NCI-H1048 (cell line): ENCODE results near the gene RAB5B.
"Not testable (repeated sequence)": the region's sequence is repeated elsewhere in the genome, so short reads cannot be mapped to it uniquely, and the experiment has no call there.

Experiments used
- DNase-seq: peaks from one replicate; lab custom pipeline; 2025; lab: John Stamatoyannopoulos, UW

The RAB5B gene

GRCh38 chr12:55982319-55982936 lies 8.6 kb downstream of the RAB5B start:
- no peak for DNase-seq

DNA sequence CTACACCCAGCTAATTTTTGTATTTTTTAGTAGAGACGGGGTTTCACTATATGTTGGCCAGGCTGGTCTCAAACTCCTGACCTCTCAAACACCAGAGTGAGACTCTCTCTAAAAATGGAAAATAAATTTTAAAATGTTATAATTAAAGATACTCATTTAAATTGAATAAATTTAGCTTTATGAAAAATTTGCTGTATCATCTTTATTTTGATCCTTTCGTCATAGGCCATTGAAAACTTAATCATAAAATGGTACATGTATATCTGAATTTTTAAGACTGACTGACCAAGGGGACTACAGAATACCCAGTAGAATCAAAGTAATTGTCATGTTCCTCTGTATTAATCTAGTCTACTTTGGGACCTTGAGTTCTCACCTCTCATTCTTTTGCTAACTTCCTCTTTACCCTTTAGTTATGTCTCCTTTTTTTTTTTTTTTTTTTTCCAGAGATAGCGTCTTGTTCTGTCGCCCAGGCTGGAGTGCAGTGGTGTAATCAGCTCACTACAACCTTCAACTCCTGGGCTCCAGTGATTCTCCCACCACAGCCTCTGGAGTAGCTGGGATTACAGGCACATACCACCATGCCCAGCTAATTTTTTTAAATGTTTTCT lies 9.5 kb downstream of the RAB5B start:
- DNase-seq, result no peak

- no peak for DNase-seq
Measured at GRCh38 chr12:55984861-55985260, 11.0 kb downstream of the RAB5B start.

DNA sequence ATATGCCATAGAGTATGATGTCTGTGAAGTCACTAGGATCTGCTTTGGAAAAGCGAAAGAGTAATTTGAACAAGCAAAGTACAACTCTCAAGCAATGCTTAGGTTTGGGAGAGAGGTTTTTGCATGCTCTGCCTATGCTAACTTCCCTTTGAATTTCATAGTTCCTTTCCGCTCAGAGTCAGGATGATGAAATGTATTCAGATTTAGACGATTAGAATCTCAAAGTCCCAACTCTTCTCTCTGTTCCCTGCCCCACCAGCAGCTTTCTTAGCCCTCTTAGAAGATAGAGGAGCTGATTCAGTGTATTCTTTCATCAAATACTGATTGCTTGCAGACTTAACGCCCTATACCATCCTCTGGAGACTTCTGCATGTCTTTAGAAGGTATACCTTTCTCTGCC lies 11.5 kb downstream of the RAB5B start:
- DNase-seq, result no peak

- DNase-seq, result not testable (repeated sequence)
Measured at GRCh38 chr12:55985976-55986375, 12.1 kb downstream of the RAB5B start.

DNA sequence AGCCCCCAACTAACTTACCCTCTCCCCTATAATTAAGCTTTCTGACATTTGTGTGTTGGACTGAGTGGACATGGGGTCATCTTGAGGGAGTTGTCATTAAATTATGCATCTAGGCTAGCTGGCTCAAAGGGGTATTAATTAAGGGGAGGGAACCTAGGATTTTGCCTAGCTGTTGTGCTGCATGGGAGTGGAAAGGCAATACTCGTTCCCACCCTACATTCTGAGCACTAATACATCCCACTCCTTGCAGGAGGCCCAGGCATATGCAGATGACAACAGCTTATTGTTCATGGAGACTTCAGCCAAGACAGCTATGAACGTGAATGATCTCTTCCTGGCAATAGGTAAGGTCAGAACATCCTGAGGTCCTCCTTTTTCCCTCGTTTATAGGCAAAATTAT lies 17.2 kb downstream of the RAB5B start:
- no peak for DNase-seq

DNA sequence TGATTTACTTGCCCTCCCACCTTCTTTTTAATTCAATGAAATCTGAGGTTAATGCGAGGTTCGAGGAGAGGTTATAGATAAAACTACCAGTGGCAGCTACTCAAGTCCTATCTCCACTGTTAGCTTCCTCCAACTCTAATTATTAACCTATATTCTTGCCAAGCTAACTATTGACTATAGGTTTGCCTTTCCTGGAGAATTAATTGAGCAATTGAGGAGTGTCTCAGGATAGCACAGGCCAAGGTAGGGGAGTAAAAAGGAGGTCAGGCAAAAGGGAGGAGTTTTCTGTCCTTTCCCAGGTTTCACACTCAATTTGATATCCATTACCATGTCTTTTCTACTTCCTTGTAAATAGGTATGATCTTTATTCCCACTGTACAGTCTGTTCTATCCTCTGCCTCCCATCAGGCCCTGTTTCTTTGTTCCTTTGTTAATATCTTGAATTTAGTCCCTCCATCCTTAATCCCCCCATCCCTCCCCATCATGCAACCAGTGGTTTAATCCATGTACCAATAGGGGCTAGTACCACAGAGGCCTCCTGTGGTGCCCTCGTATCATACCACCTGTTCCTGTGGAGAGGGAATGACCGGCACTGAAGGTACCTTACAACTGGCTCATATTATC lies 19.5 kb downstream of the RAB5B start:
- no peak for DNase-seq

GRCh38 chr12:55995366-55995765 lies 21.5 kb downstream of the RAB5B start:
- DNase-seq, result no peak

DNA sequence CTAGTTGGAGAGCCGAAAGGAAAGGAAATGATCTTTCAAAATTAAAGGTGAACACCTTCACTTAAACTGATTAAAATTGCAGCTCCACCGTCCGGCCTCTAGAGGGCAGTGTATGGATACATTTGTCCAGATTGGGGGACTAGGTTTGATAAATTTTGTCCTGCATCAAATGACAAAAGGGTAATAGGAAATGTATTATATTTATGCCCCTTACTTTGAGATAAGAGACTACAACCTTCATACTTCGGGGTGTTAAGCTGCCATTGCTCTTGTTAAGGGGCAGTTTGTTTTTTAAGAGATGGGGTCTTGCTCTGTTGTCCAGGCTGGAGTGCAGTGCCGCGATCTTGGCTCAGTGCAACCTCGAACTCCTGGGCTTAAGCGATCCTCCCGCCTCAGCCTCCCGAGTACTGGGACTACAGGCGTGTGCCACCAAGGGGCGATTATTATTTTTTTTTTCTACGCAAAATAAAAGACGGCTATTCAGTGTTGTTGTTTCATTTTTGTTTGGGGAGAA lies 22.4 kb downstream of the RAB5B start:
- DNase-seq, result no peak

- peak; percentile 69 for DNase-seq
Measured at GRCh38 chr12:55996715-55997534, 23.0 kb downstream of the RAB5B start, which contains the start of gene SUOX. Gene SUOX (plus strand): TSS chr12:55997276. CDS start chr12:56002222, 4,946 bp downstream.

GRCh38 chr12:55997535-55997859 lies 23.6 kb downstream of the RAB5B start:
- no peak for DNase-seq

- DNase-seq, result not testable (repeated sequence)
Measured at GRCh38 chr12:55999522-55999921, 25.6 kb downstream of the RAB5B start.

DNA sequence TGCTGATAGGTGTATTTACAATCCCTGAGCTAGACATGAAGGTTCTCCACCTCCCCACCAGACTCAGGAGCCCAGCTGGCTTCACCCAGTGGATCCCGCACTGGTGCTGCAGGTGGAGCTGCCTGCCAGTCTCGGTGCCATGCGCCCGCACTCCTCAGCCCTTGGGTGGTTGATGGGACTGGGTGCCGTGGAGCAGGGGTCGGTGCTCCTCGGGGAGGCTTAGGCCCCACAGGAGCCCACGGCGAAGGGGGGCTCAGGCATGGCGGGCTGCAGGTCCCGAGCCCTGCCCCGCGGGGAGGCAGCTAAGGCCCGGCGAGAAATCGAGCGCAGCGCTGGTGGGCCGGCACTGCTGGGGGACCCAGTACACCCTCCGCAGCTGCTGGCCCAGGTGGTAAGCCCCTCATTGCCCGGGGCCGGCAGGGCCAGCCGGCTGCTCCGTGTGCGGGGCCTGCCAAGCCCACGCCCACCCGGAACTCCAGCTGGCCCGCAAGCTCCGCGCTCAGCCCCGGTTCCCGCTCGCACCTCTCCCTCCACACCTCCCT lies 26.2 kb downstream of the RAB5B start:
- DNase-seq, result not testable (repeated sequence)

GRCh38 chr12:56001487-56002100 lies 27.7 kb downstream of the RAB5B start:
- DNase-seq, result no peak

GRCh38 chr12:56003376-56003775 lies 29.5 kb downstream of the RAB5B start:
- not testable (repeated sequence) for DNase-seq

DNA sequence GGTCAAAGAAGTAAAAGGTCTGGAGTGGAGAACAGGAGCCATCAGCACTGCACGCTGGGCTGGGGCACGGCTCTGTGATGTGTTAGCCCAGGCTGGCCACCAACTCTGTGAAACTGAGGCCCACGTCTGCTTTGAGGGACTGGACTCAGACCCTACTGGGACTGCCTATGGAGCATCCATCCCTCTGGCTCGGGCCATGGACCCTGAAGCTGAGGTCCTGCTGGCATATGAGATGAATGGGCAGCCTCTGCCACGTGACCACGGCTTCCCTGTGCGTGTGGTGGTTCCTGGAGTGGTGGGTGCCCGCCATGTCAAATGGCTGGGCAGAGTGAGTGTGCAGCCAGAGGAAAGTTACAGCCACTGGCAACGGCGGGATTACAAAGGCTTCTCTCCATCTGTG lies 30.3 kb downstream of the RAB5B start:
- no peak for DNase-seq

DNA sequence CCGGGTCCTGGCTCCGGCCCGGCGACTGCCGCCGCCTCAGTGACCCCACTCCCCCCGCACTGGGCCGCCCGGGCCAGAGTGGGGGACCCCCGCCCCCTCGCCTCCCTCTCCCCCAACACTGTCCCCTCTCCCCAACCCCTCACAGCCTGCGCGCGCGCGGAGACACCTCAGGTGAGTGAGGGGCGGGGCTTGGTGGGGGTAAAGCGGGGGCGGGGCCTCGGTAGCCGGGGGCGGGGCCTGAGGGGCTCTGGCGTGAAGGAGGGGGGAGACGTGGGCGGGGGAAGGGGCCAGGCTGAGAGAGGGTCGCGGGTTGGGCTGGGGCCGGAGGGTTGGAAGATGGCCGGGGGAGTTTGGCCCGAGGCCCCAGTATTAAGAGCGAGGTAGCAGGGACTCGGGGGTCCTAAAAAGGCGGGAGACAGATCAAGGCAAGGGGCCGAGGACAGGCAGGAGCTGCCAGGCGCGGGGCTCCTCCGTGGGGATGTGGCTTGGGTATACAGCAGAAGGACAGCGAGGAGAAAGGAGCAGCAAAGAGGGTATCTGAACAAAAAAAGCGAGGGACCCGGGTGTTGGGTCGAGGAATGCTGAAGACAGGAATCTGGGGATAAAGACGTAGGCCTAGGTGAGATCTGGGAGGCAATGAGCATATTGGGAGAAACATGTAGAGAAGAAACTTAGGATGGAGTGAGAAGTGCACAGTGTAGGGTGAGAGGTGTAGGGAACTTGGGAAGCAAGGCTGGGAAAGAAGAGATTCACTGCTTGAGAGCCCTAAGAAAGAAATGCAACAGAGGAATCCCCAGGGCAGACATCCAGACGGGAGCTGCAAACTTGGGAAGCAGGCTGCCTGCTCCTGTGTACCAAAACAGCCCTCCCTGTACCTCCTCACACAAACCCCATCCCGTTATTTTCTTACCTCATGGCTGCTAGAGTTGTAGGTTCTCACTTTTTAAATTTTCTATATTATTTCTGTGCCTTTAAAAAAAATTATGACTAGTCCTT lies 34.0 kb downstream of the RAB5B start:
- no peak for DNase-seq

- DNase-seq, result no peak
Measured at GRCh38 chr12:56010111-56010570, 36.3 kb downstream of the RAB5B start.

GRCh38 chr12:56011509-56012090 lies 37.7 kb downstream of the RAB5B start:
- DNase-seq, result no peak

- no peak for DNase-seq
Measured at GRCh38 chr12:56013482-56013881, 39.6 kb downstream of the RAB5B start.
